HepG2 (cell line): ENCODE measurements around the gene DENND2D. TPM values are rescaled to one million over a fixed set of nuclear protein-coding genes. Genes with fewer than 3 reads are reported as not detected.

Source experiments
- ATAC-seq: fragments of 200-7000 bp; cut with Tn5 transposase; 3 replicates; pipeline ENCODE4 v1.9.1; 2020; ENCODE audit warnings: mild to moderate bottlenecking, moderate library complexity
- BruUV-seq: library from RNA; stranded (reverse); fragments of 400-500 nt; replicated peaks from 2 replicates; lab custom pipeline; 2021; lab: Mats Ljungman, UMichigan
- CTCF ChIA-PET: fragments of 300-600 bp; formaldehyde crosslinking; extraction: SDS; loops from one replicate; lab custom pipeline; 2021; ENCODE audit warnings: low total read pairs, inconsistent platforms, low intra/inter-chr PET ratio; lab: Yijun Ruan, JAX
- POLR2A ChIA-PET: fragments of 350-600 bp; sonication (Branson Sonifier 250); formaldehyde crosslinking; loops from one replicate; lab custom pipeline; 2020; ENCODE audit warnings: antibody characterized with exemption, inconsistent platforms; lab: Yijun Ruan, JAX
- DNase-seq: peaks from one replicate; pipeline ENCODE4 v3.0.0-alpha.2; 2015; ENCODE audit warnings: low spot score
- FAIRE-seq: peaks from 3 replicates; lab custom pipeline; 2011; peaks lifted over from hg19 to GRCh38; lab: Jason Lieb, UNC
- H2AFZ ChIP-seq: one replicate; pipeline ENCODE4 v1.6.1; 2011; ENCODE audit warnings: low read length, inconsistent platforms
- H3K27ac ChIP-seq: fragments of 300-600 bp; 3 replicates; pipeline ENCODE4 v1.8.0; 2011; ENCODE audit warnings: mixed run types, mild to moderate bottlenecking, mixed read lengths, low read length, inconsistent platforms; ENCODE audit not compliant: insufficient read depth; ENCODE audit errors: extremely low read length
- H3K27me3 ChIP-seq, 2 experiments: fragments of 200-600 bp in 1 of 2; 2 replicates in 1 of 2; 3 replicates in 1 of 2; pipeline versions ENCODE4 v1.6.0 to v1.8.0; 2011; ENCODE audit warnings: low read length in 2 of 2, mild to moderate bottlenecking in 2 of 2, moderate library complexity in 2 of 2, inconsistent platforms in 1 of 2; ENCODE audit not compliant: insufficient read depth in 2 of 2, control insufficient read depth in 1 of 2
- H3K36me3 ChIP-seq, 2 experiments: fragments of 200-600 bp in 1 of 2; replicated peaks in 1 of 2; 2 replicates in 1 of 2; 3 replicates in 1 of 2; pipeline versions ENCODE4 v1.5.1 to v1.8.0; 2011; ENCODE audit warnings: low read length in 2 of 2, inconsistent platforms in 1 of 2; ENCODE audit not compliant: insufficient read depth in 2 of 2, control insufficient read depth in 1 of 2
- H3K4me1 ChIP-seq: 2 replicates; pipeline ENCODE4 v1.5.1; 2012; ENCODE audit warnings: low read length, inconsistent platforms; ENCODE audit not compliant: insufficient read depth
- H3K4me2 ChIP-seq: 2 replicates; pipeline ENCODE4 v1.6.0; 2011; ENCODE audit warnings: low read depth, low read length, inconsistent platforms
- H3K4me3 ChIP-seq, 3 experiments: fragments of 200-600 bp in 1 of 3; sonication (generic), shearing (Covaris generic) in 1 of 3; replicated peaks in 1 of 3; 2 replicates each; pipeline ENCODE4 v1.5.1; 2011 to 2016; ENCODE audit warnings: low read length in 3 of 3, inconsistent platforms in 2 of 3, low read depth in 2 of 3, mild to moderate bottlenecking in 2 of 3, control low read depth in 1 of 3, mixed read lengths in 1 of 3; ENCODE audit not compliant: insufficient read depth in 1 of 3
- H3K79me2 ChIP-seq: one replicate; pipeline ENCODE4 v1.6.1; 2011; ENCODE audit warnings: low read length, inconsistent platforms; ENCODE audit not compliant: insufficient read depth
- H3K9ac ChIP-seq: 2 replicates; pipeline ENCODE4 v1.6.0; 2011; ENCODE audit warnings: mild to moderate bottlenecking, low read depth, low read length, inconsistent platforms; ENCODE audit not compliant: insufficient read depth
- H3K9me3 ChIP-seq: 2 replicates; pipeline ENCODE4 v1.5.1; 2012; ENCODE audit warnings: mild to moderate bottlenecking, low read length
- H4K20me1 ChIP-seq: 2 replicates; pipeline ENCODE4 v1.6.0; 2011; ENCODE audit warnings: inconsistent platforms, mild to moderate bottlenecking, low read length, moderate library complexity; ENCODE audit not compliant: insufficient read depth
- CENPT ChIP-seq: sonication (generic); formaldehyde crosslinking; IDR thresholded peaks from 2 replicates; pipeline ENCODE4 v1.8.0; 2022; ENCODE audit warnings: low read depth, mild to moderate bottlenecking, moderate library complexity, missing genetic modification reagents
- KMT2B ChIP-seq: IDR thresholded peaks from 2 replicates; pipeline ENCODE4 v1.6.1; 2016; ENCODE audit warnings: missing genetic modification reagents, missing compliant biosample characterization
- MTA1 ChIP-seq: sonication (generic); formaldehyde crosslinking; IDR thresholded peaks from 2 replicates; pipeline ENCODE4 v1.4.0; 2020; ENCODE audit warnings: missing genetic modification reagents, mild to moderate bottlenecking, borderline replicate concordance
- PAF1 ChIP-seq: IDR thresholded peaks from 2 replicates; pipeline ENCODE4 v1.6.1; 2016; ENCODE audit warnings: missing genetic modification reagents, missing compliant biosample characterization
- PITX1 ChIP-seq: sonication (generic); formaldehyde crosslinking; IDR thresholded peaks from 2 replicates; pipeline ENCODE4 v1.5.1; 2020; ENCODE audit warnings: mild to moderate bottlenecking, missing genetic modification reagents
- ZBTB7B ChIP-seq: sonication (generic); formaldehyde crosslinking; IDR thresholded peaks from 2 replicates; pipeline ENCODE4 v1.4.0; 2020; ENCODE audit warnings: missing genetic modification reagents
- ZNF513 ChIP-seq: sonication (generic); formaldehyde crosslinking; conservative IDR thresholded peaks from 2 replicates; pipeline ENCODE4 v1.5.0; 2020; ENCODE audit warnings: missing genetic modification reagents
- ZNF710 ChIP-seq: sonication (generic); formaldehyde crosslinking; IDR thresholded peaks from 2 replicates; pipeline ENCODE4 v1.5.0; 2020; ENCODE audit warnings: mild to moderate bottlenecking, missing genetic modification reagents, borderline replicate concordance
- ZSCAN20 ChIP-seq: sonication (generic); formaldehyde crosslinking; IDR thresholded peaks from 2 replicates; pipeline ENCODE4 v1.4.0; 2020; ENCODE audit warnings: missing genetic modification reagents, mild to moderate bottlenecking, borderline replicate concordance
- ZSCAN25 ChIP-seq: sonication (generic); formaldehyde crosslinking; IDR thresholded peaks from 2 replicates; pipeline ENCODE4 v1.8.0; 2022; ENCODE audit warnings: mild to moderate bottlenecking, missing genetic modification reagents
- WGBS: methylation state at CpG from one replicate; pipeline ENCODE4 v1.1.6; 2017; ENCODE audit warnings: low lambda C conversion rate; 5-methylcytosine and 5-hydroxymethylcytosine counted together
- in situ Hi-C: cut with HindIII; loops from 2 replicates; pipeline ENCODE4 v1.10.0; 2017; ENCODE audit warnings: low pct_unique_long_range_greater_than_20kb; ENCODE audit not compliant: extremely low pct_ligation_motif_present
- intact Hi-C: fragments of 100-400 bp; cut with micrococcal nuclease; formaldehyde crosslinking; loops from one replicate; pipeline ENCODE4 v1.10.0; 2022; ENCODE audit not compliant: unreplicated experiment
- polyA plus RNA-seq, 8 experiments: library from polyadenylated mRNA; depleted of rRNA in 3 of 8; stranded (reverse) in 7 of 8; unstranded in 1 of 8; fragments of >200 nt; fragmentation: Illumina TruSeq in 4 of 8; extraction: Trizol in 4 of 8; gene quantifications; 2 replicates each; pipeline versions ENCODE4 v1.2.1 to v1.2.3, GENCODE V29; 2011 to 2016; ENCODE audit warnings: low read depth in 4 of 8, missing spikeins in 1 of 8, mixed read lengths in 1 of 8; ENCODE audit not compliant: insufficient read depth in 1 of 8
- total RNA-seq, 5 experiments: library from RNA; depleted of rRNA; stranded (reverse); fragments of >200 nt; fragmentation: Illumina TruSeq; extraction: Trizol; gene quantifications; 2 replicates each; pipeline ENCODE4 v1.2.3, GENCODE V29; 2016; ENCODE audit warnings: low read depth in 1 of 5

DENND2D gene
- total and polyA plus RNA-seq, 2 of the 13 experiments (the other 11 are each of a cell fraction or from before 2014, with no cell fraction given), result 0.04 TPM; not detected in 1

- TF ChIP-seq ZNF710 (CRISPR knock-in tag) (no peak), ZSCAN25 (no peak), PAF1 (CRISPR knock-in tag) (no peak), ZNF513 (CRISPR knock-in tag) (no peak), KMT2B (no peak), ZBTB7B (CRISPR knock-in tag) (no peak), ZSCAN20 (CRISPR knock-in tag) (no peak), CENPT (CRISPR knock-in tag) (no peak), PITX1 (CRISPR knock-in tag) (no peak), MTA1 (no peak)
- ChIA-PET POLR2A (no interaction called here), CTCF (no interaction called here)
- Histone ChIP-seq H3K9ac (no peak overlapping the region), H2AFZ (no peak overlapping the region), H4K20me1 (no peaks in the 10 kb centered on the region), H3K4me3 (no peak overlapping the region), H3K9me3 (no peaks in the 10 kb centered on the region), H3K4me2 (no peak overlapping the region), H3K36me3 (no peaks in the 10 kb centered on the region), H3K79me2 (no peaks in the 10 kb centered on the region), H3K27me3 (no peaks in the 10 kb centered on the region), H3K27ac (no peak overlapping the region), H3K4me1 (peaks cover 81% of the 10 kb centered on the region)
- FAIRE-seq, result no peak
- BruUV-seq, result no TSS peak
- DNase-seq, result no peak
- ATAC-seq, result no peak
- in situ Hi-C loops, result no loop called here
- intact Hi-C loops, result no loop called here
- 50% methylated on average over 2 of the region's 2 CpGs for WGBS
These were observed 41.4 kb upstream of the DENND2D start for GRCh38 chr1:111241797-111242196.
